Mesodermal cell (in vitro differentiated cells): ENCODE data around the gene XRCC3.

Experiments
- H3K27ac ChIP-seq: 2 replicates; pipeline ENCODE4 v1.7.0; 2013; ENCODE audit warnings: mild to moderate bottlenecking, low read depth, low read length, moderate library complexity; ENCODE audit not compliant: severe bottlenecking
- H3K36me3 ChIP-seq: 2 replicates; pipeline ENCODE4 v1.7.1; 2013; ENCODE audit warnings: mild to moderate bottlenecking, low read length, moderate library complexity; ENCODE audit not compliant: control insufficient read depth, insufficient read depth
- H3K4me1 ChIP-seq: one replicate; pipeline ENCODE4 v1.7.1; 2013; ENCODE audit warnings: mild to moderate bottlenecking, low read length; ENCODE audit not compliant: insufficient read depth, control insufficient read depth, poor library complexity, severe bottlenecking
- H3K4me3 ChIP-seq: 2 replicates; pipeline ENCODE4 v1.7.0; 2013; ENCODE audit warnings: low read length, control low read depth, mild to moderate bottlenecking; ENCODE audit not compliant: insufficient read depth, poor library complexity, severe bottlenecking; ENCODE audit errors: extremely low read depth
- H3K9me3 ChIP-seq: 2 replicates; pipeline ENCODE4 v1.7.1; 2013; ENCODE audit warnings: mild to moderate bottlenecking, low read length, moderate library complexity; ENCODE audit not compliant: control insufficient read depth
- WGBS, 2 experiments: methylation state at CpG; one replicate each; pipeline ENCODE4 v1.1.5; 2013; ENCODE audit warnings: missing lambda C conversion rate in 2 of 2; ENCODE audit not compliant: insufficient coverage in 2 of 2; 5-methylcytosine and 5-hydroxymethylcytosine counted together

Gene XRCC3

GRCh38 chr14:103679351-103679750, 35.9 kb downstream of the XRCC3 start:
- Histone ChIP-seq H3K27ac (no peak overlapping the region), H3K36me3 (peaks cover 93% of the 10 kb centered on the region), H3K4me1 (no peaks in the 10 kb centered on the region), H3K9me3 (no peaks in the 10 kb centered on the region), H3K4me3 (no peak overlapping the region)
- 84 to 93% methylated on average over 11 to 13 of the region's 13 CpGs for WGBS, 2 experiments

DNA sequence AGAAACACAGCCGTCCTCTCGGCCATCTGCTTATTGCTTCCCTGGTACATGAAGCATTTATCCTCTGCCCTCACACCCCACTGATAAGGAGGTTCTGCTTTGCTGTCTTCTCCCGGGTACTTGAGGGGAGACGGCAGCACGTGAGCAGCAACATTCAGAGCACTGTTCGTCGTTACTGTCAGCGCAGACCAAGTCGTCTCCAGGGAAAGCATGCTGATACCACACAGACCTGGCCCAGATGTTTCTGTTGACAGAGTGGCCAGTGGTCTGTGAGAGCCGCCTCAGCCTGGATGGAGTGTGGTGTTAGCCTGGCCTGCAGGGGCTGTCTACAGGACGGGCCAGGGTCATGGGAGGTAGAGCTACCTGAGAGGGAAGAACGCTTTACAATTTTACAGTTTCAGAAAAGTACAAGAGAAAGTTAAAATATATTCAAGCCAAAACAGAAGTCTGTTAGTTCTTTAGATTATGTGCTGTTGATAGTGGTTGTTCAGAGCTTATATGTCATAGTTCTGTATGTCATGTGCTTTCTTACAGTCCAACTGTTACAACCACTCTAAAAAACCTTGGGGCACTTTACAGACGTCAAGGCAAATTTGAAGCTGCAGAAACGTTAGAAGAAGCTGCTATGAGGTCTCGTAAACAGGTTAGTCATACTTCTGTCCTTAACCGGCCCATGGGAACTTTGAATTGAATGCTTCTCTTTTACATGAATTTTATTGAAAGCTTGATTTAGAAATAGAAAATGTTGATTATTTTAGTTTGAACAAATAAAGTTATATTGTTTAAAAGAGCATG, 38.2 kb downstream of the XRCC3 start:
- Histone ChIP-seq H3K4me1 (no peaks in the 10 kb centered on the region), H3K27ac (no peak overlapping the region), H3K4me3 (no peak overlapping the region), H3K9me3 (no peaks in the 10 kb centered on the region), H3K36me3 (peaks cover 95% of the 10 kb centered on the region)
- WGBS, 2 experiments, result 95 to 96% methylated on average over 13 of the region's 16 CpGs

GRCh38 chr14:103675957-103676356, 39.3 kb downstream of the XRCC3 start:
- H3K36me3 ChIP-seq, result peaks cover 98% of the 10 kb centered on the region
- no peaks in the 10 kb centered on the region for H3K4me1 ChIP-seq
- no peak overlapping the region for H3K4me3 ChIP-seq
- no peaks in the 10 kb centered on the region for H3K9me3 ChIP-seq
- no peak overlapping the region for H3K27ac ChIP-seq
- WGBS, 2 experiments, result 95 to 100% methylated on average over 3 to 7 of the region's 8 CpGs

DNA sequence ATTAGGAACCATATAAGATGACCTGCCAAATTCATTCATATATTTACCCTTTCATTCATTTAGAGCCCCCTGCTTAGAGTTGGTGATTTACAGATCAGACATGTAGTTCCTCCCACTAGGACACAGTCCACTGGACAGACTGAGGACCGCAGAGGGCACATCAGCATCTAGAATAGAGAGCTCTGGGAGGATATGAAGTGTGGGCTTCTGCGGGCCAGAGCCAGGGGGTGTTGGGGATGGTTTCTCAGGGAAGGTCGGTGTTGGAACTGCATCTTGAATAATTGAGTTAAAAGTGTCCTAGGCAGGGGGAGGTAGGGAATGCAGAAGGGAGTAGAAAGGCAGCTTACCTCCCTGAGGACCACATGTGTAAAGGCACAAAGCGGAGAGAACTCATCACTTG, 43.3 kb downstream of the XRCC3 start:
- Histone ChIP-seq H3K4me1 (no peaks in the 10 kb centered on the region), H3K36me3 (peaks cover 95% of the 10 kb centered on the region), H3K9me3 (no peaks in the 10 kb centered on the region), H3K4me3 (no peak overlapping the region), H3K27ac (no peak overlapping the region)
- 85 to 91% methylated on average over 4 of the region's 4 CpGs for WGBS, 2 experiments

DNA sequence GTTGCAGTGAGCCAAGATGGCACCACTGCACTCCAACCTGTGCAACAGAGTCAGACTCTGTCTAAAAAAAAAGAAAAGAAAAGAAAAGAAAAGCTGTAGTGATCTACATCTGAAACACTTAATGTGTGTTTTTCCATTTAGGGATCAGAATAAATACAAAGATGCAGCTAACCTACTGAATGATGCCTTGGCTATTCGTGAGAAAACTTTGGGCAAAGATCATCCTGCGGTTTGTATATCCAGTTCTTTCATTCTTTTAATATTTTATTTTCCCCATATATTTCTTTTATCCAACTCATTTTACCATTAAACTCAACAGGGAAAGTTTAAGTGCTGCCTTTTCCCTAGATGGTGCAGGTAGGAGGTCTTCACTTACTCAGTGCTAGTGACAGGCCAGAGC, 45.9 kb downstream of the XRCC3 start:
- Histone ChIP-seq H3K4me3 (no peak overlapping the region), H3K36me3 (peaks cover 93% of the 10 kb centered on the region), H3K4me1 (no peaks in the 10 kb centered on the region), H3K27ac (no peak overlapping the region), H3K9me3 (no peaks in the 10 kb centered on the region)
- 95 to 100% methylated on average over 2 of the region's 2 CpGs for WGBS, 2 experiments

DNA sequence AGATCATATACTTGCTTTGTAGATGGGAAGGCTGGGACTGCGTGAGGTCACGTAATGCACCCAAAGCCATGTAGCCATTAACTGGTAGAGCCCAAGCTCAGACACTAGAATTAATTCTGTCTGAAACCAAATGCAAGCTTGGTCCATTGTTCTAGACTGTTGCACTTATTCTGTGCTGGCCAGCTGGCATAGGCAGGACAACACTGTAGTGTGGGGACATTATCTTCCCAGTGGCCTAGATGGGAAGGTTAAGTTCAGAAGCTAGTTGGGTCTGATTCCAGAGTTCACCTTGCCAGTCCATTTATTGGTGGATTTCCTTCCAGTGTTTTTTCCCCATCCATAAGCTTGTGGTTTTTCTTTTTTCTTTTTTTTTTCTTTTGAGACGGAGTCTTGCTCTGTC, 47.1 kb downstream of the XRCC3 start:
- Histone ChIP-seq H3K27ac (no peak overlapping the region), H3K36me3 (peaks cover 93% of the 10 kb centered on the region), H3K4me3 (no peak overlapping the region), H3K4me1 (peaks cover 5% of the 10 kb centered on the region), H3K9me3 (no peaks in the 10 kb centered on the region)
- WGBS, 2 experiments, result 96 to 100% methylated on average over 3 of the region's 3 CpGs

DNA sequence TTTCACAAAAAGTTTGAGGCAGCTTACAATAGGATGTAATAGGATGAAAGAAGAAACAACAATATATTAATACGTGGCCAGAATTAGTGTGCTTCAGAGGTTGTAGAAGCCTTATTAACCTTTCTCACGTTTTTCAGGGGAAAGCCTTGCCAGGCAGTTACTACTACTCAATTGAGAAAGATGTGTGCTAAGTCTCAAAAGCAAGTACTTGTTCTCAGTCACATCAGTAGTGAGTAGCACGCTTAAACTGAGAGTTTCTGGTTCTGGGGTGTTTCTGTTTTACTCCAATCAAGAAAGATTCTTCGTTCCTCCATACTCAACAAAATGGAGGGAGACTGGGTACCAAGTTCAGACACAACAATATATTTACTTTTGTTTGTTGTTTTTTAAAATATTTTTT, 47.6 kb downstream of the XRCC3 start:
- Histone ChIP-seq H3K4me3 (no peak overlapping the region), H3K9me3 (no peaks in the 10 kb centered on the region), H3K27ac (no peak overlapping the region), H3K4me1 (peaks cover 5% of the 10 kb centered on the region), H3K36me3 (peaks cover 93% of the 10 kb centered on the region)
- WGBS, 2 experiments, result 80% methylated on average over 1 of the region's 4 CpGs; no CpG with 5 or more reads in 1 of the 2 experiments

DNA sequence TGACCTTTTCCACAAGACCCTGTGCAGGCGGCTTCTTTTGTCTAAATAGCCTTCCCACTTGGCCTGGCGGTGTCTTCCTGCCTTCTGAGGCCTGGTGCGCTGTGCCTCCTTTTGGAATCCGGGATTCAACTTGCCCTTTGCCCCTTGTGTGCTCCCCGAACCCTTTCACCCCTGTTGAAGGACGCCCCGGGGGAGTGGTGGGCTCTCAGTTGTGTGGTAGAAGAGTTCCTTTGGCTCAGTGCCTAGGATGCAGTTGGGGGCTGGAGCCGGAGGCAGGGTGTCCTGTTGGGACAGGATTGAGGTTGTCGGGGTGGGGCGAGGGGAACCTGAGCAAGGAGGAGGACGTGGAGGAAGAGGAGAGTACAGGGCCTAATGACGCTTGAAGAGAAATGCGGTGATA, 51.7 kb downstream of the XRCC3 start:
- Histone ChIP-seq H3K27ac (peak overlapping the region; percentile 74), H3K4me1 (peaks cover 5% of the 10 kb centered on the region), H3K4me3 (no peak overlapping the region), H3K9me3 (no peaks in the 10 kb centered on the region), H3K36me3 (peaks cover 94% of the 10 kb centered on the region)
- WGBS, 2 experiments, result 98 to 99% methylated on average over 8 to 11 of the region's 13 CpGs

- Histone ChIP-seq H3K27ac (no peak overlapping the region), H3K4me3 (no peak overlapping the region), H3K4me1 (peaks cover 5% of the 10 kb centered on the region), H3K36me3 (peaks cover 93% of the 10 kb centered on the region), H3K9me3 (no peaks in the 10 kb centered on the region)
- WGBS, 2 experiments, result 97 to 98% methylated on average over 14 to 17 of the region's 17 CpGs
Measured at GRCh38 chr14:103662591-103662990, 52.7 kb downstream of the XRCC3 start.

DNA sequence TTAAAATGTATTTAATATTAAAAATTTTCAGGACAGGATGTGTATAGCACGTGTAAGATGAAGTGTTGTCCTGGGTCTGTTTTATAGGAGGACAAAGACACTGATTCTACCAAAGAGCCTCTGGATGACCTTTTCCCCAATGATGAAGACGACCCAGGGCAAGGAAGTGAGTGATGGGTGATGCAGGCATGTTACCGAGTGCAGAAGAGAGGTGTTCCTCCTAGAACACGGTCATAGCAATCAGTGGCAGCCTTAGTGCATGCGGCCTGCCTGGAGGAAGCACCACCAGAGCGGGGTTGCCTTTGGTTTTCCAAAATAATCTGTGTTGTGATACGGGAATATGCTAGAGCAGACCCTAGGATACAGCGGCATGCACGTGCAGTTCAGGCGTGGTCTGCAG, 53.2 kb downstream of the XRCC3 start:
- Histone ChIP-seq H3K9me3 (no peaks in the 10 kb centered on the region), H3K4me3 (no peak overlapping the region), H3K27ac (no peak overlapping the region), H3K36me3 (peaks cover 94% of the 10 kb centered on the region), H3K4me1 (peaks cover 5% of the 10 kb centered on the region)
- WGBS, 2 experiments, result 97 to 99% methylated on average over 9 to 10 of the region's 10 CpGs

DNA sequence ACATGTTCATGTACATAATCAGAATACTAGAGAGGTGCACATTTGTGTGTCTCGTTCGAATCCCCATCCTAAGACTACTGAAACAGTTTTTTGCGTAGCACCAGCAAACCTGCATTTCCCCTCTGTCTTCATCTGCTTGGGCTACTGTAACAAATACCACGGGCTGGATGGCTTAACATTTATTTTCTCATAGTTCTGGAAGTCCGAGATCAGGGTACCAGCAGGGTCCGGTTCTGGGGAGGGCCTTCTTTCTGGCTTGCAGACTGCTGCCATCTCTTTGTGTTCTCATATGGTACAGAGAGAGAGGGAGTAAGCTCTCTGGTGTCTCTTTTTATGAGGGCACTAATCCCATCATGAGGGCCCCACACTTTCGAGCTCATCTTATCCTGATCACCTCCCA, 55.6 kb downstream of the XRCC3 start:
- H3K9me3 ChIP-seq, result no peaks in the 10 kb centered on the region
- 95 to 98% methylated on average over 6 of the region's 7 CpGs for WGBS, 2 experiments

More for the DNA sequence above, 55.6 kb downstream of the XRCC3 start:
- Histone ChIP-seq H3K4me1 (peaks cover 5% of the 10 kb centered on the region), H3K4me3 (no peak overlapping the region), H3K36me3 (peaks cover 99% of the 10 kb centered on the region), H3K27ac (no peak overlapping the region)
